ENCODE measurements around the gene POLD3. TPM values are rescaled to one million over a fixed set of nuclear protein-coding genes. Genes with fewer than 3 reads are reported as not detected.

POLD3 gene
- total RNA-seq, 4 donors from 2014 or later = 13.0 to 14.8 (median 14.3) TPM

GRCh38 chr11:74634537-74634936 lies 42.2 kb downstream of the POLD3 start:
- Histone ChIP-seq H3K4me3 (replicated peaks in 1 of 3) (no peak overlapping the region), H3K9me3 (no peaks in the 10 kb centered on the region), H3K4me1 (peaks cover 0 to 14% of the 10 kb centered on the region in 2 donors), H3K36me3 (peaks cover 0 to 7% of the 10 kb centered on the region in 2 donors), H3K27ac (no peak overlapping the region), H3K27me3 (no peaks in the 10 kb centered on the region)
- peak; percentile 16 to 30 for DNase-seq
- WGBS, 2 donors = 50 to 68% methylated on average over 4 of the region's 4 CpGs
- intact Hi-C loops (cut with DNase I) = loop anchor here (10.0 kb wide), 1 partner anchor 90 kb away; no protein-coding TSS in a partner anchor
- TF ChIP-seq POLR2A (IDR thresholded peaks at IDR 0.05) (no peak), CTCF (IDR thresholded peaks at IDR 0.05) (peak in 4 of 6 experiments; percentile 10 to 37 (median 34))

DNA sequence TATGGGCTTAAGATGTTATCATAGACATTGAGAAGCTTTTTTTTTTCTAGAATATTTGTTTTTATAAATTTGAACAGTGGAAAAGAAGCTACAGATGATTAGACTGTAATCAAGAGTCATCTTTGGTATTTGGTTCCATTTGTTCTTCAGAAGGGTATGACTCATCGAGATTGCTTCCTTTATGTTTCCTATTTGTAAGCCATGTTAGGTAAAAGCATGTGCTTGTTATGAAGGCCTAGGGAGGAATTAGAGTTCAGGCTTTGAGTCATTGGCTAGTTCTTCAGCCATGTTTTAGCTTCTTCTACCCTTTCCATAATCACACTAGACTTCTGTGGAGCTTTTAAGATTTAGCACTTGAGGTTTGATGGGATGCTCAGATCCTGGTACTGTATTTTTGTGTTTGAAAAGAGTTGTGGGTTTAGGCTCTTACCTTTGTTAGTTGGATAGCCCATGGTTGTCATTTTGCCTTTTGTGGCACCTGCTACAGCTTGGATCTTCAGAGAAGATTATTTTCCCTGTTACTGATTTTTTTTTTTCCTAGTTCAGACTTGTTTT lies 44.3 kb downstream of the POLD3 start:
- Histone ChIP-seq H3K27ac (no peak overlapping the region), H3K4me3 (replicated peaks in 1 of 3) (no peak overlapping the region), H3K9me3 (no peaks in the 10 kb centered on the region), H3K36me3 (peaks cover 10 to 26% of the 10 kb centered on the region in 2 donors), H3K27me3 (no peaks in the 10 kb centered on the region), H3K4me1 (peaks cover 0 to 14% of the 10 kb centered on the region in 2 donors)
- TF ChIP-seq POLR2A (IDR thresholded peaks at IDR 0.05) (no peak), CTCF (IDR thresholded peaks at IDR 0.05) (no peak)
- no peak for DNase-seq
- intact Hi-C loops (cut with DNase I) = loop anchor here (10.0 kb wide), 1 partner anchor 88 kb away; no protein-coding TSS in a partner anchor
- WGBS, 2 donors = 79 to 85% methylated on average over 1 of the region's 1 CpG

DNA sequence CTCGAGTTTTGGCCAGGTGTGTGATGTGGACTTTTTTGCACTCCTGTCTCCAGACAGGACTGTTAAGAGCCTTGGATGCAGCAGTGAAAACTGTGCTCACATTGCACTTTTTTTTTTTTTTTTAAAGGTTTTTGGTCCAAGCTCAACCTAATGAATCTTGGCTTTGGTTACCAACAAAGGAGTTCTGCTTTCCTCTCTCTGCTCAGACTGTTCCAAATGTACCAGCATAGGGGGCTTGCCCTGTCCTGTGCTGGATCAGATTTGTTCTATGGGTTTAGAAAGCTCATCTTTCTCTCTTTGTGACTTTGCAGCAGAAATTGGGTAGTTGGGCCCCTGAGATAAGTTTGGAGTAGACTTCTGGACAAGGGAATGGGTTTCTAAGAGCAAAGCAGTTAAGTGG lies 45.3 kb downstream of the POLD3 start:
- H3K27ac ChIP-seq = no peak overlapping the region
- intact Hi-C loops (cut with DNase I) = loop anchor here (10.0 kb wide), 1 partner anchor 87 kb away; no protein-coding TSS in a partner anchor
- H3K36me3 ChIP-seq = peaks cover 10 to 30% of the 10 kb centered on the region in 2 donors
- H3K27me3 ChIP-seq = no peaks in the 10 kb centered on the region
- WGBS, 2 donors = 83 to 88% methylated on average over 1 of the region's 1 CpG
- no peak for DNase-seq
- H3K4me3 ChIP-seq (replicated peaks in 1 of 3) = no peak overlapping the region
- TF ChIP-seq CTCF (IDR thresholded peaks at IDR 0.05) = no peak
- TF ChIP-seq POLR2A (IDR thresholded peaks at IDR 0.05) = no peak
- H3K9me3 ChIP-seq = no peaks in the 10 kb centered on the region
- H3K4me1 ChIP-seq = peaks cover 0 to 5% of the 10 kb centered on the region in 2 donors

DNA sequence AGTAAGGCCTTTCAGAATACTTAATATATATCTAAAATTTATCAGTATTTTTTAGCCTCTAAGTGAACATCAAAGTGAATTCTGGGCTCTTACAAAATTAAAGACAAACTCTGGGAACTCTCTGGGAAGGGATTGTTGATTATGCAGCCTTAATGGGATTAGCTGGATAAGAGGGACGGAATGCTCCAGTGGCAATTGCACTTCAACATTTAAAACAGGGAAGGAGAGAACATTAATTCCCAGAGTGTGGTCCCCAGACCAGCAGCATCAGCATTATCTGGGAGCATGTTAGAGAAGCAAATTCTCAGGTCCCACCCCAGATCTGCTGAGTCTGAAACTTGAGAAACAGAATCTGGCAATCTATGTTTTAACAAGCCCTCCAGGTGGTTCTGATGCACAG lies 46.5 kb downstream of the POLD3 start:
- TF ChIP-seq POLR2A (IDR thresholded peaks at IDR 0.05) (no peak), CTCF (IDR thresholded peaks at IDR 0.05) (no peak)
- no peaks in the 10 kb centered on the region for H3K9me3 ChIP-seq
- H3K27me3 ChIP-seq = no peaks in the 10 kb centered on the region
- peaks cover 10 to 30% of the 10 kb centered on the region in 2 donors for H3K36me3 ChIP-seq
- DNase-seq = no peak
- H3K4me3 ChIP-seq (replicated peaks in 1 of 3) = no peak overlapping the region
- no peaks in the 10 kb centered on the region for H3K4me1 ChIP-seq
- H3K27ac ChIP-seq = no peak overlapping the region
- WGBS, 2 donors = 95 to 100% methylated on average over 1 of the region's 1 CpG
- intact Hi-C loops (cut with DNase I) = loop anchor here (10.0 kb wide), 1 partner anchor 86 kb away; no protein-coding TSS in a partner anchor

DNA sequence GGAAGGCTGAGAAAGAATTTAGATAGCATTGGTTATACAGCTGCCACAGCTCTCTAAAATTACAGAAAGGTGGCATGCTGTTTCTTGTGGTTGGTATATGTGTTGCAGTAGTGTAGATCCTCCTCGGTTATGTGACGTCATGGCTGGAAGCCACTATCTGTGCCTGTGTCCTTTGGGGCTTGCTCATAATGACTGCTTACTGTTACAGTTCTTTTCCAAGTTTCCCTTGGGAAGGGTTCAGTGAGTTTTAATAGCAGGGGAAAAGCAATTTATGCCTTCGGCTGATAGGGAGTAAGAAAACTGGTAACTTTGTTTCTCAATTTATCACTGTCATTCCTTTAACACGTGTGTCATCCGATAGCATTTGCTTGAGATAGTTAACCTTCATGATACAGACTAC lies 47.2 kb downstream of the POLD3 start:
- intact Hi-C loops (cut with DNase I) = loop anchor here (10.0 kb wide), 1 partner anchor 85 kb away; no protein-coding TSS in a partner anchor
- Histone ChIP-seq H3K9me3 (no peaks in the 10 kb centered on the region), H3K36me3 (peaks cover 10 to 30% of the 10 kb centered on the region in 2 donors), H3K27me3 (no peaks in the 10 kb centered on the region), H3K4me3 (replicated peaks in 1 of 3) (no peak overlapping the region), H3K27ac (no peak overlapping the region), H3K4me1 (no peaks in the 10 kb centered on the region)
- WGBS, 2 donors = 89 to 95% methylated on average over 5 of the region's 5 CpGs
- DNase-seq = no peak
- TF ChIP-seq CTCF (IDR thresholded peaks at IDR 0.05) = no peak
- no peak for TF ChIP-seq POLR2A (IDR thresholded peaks at IDR 0.05)

Measured in thyroid gland (tissue), 4 donors.